ENCODE measurements around the gene MECR.

- TF ChIP-seq CTCF (conservative IDR thresholded peaks at IDR 0.05) (no peak), ZFX (IDR thresholded peaks at IDR 0.05) (no peak)
These were observed 44.7 kb upstream of the MECR start for GRCh38 chr1:29275435-29275834.

Data from C4-2B (cell line).